ENCODE results near the gene C2orf92.
"Not testable (repeated sequence)": the region's sequence is repeated elsewhere in the genome, so short reads cannot be mapped to it uniquely, and the experiment has no call there.

Gene C2orf92

GRCh38 chr2:97660044-97660774 is 9.3 kb upstream of the C2orf92 start:
- no peak for DNase-seq (ENCODE audit: low spot score)

- DNase-seq (ENCODE audit: low spot score), result no peak
Observed at GRCh38 chr2:97660775-97661389, 8.6 kb upstream of the C2orf92 start.

- DNase-seq (ENCODE audit: low spot score), result no peak
Observed at GRCh38 chr2:97661927-97662326, 7.6 kb upstream of the C2orf92 start.

GRCh38 chr2:97662386-97662894 is 7.1 kb upstream of the C2orf92 start:
- no peak for DNase-seq (ENCODE audit: low spot score)

GRCh38 chr2:97662895-97663625 is 6.5 kb upstream of the C2orf92 start:
- peak; percentile 85 for DNase-seq (ENCODE audit: low spot score)

- DNase-seq (ENCODE audit: low spot score), result no peak
Observed at GRCh38 chr2:97663626-97663961, 5.9 kb upstream of the C2orf92 start.

GRCh38 chr2:97663962-97664635 is 5.4 kb upstream of the C2orf92 start, which contains the start of gene ACTR1B:
Gene ACTR1B, minus strand, starts transcription at chr2:97664044. Its CDS starts 154 bp downstream, at chr2:97663890.
- peak; percentile 98 for DNase-seq (ENCODE audit: low spot score)

GRCh38 chr2:97664636-97664970 is 4.9 kb upstream of the C2orf92 start:
- DNase-seq (ENCODE audit: low spot score), result no peak

- no peak for DNase-seq (ENCODE audit: low spot score)
Observed at GRCh38 chr2:97670471-97670870, 958 bp downstream of the C2orf92 start.

GRCh38 chr2:97671526-97671925 is 2.0 kb downstream of the C2orf92 start:
- DNase-seq (ENCODE audit: low spot score), result no peak

- not testable (repeated sequence) for DNase-seq (ENCODE audit: low spot score)
Observed at GRCh38 chr2:97672606-97673140, 3.2 kb downstream of the C2orf92 start.

GRCh38 chr2:97673182-97673914 is 3.8 kb downstream of the C2orf92 start:
- no peak for DNase-seq (ENCODE audit: low spot score)

GRCh38 chr2:97673915-97674283 is 4.4 kb downstream of the C2orf92 start:
- DNase-seq (ENCODE audit: low spot score), result no peak

- DNase-seq (ENCODE audit: low spot score), result no peak
Observed at GRCh38 chr2:97675430-97676113, 6.1 kb downstream of the C2orf92 start.

GRCh38 chr2:97676620-97677019 is 7.1 kb downstream of the C2orf92 start:
- no peak for DNase-seq (ENCODE audit: low spot score)

GRCh38 chr2:97677480-97677879 is 8.0 kb downstream of the C2orf92 start:
- DNase-seq (ENCODE audit: low spot score), result no peak

- no peak for DNase-seq (ENCODE audit: low spot score)
Observed at GRCh38 chr2:97678298-97678697, 8.8 kb downstream of the C2orf92 start.

- not testable (repeated sequence) for DNase-seq (ENCODE audit: low spot score)
Observed at GRCh38 chr2:97687235-97687634, 17.7 kb downstream of the C2orf92 start.

- no peak for DNase-seq (ENCODE audit: low spot score)
Observed at GRCh38 chr2:97688062-97688827, 18.7 kb downstream of the C2orf92 start.

- DNase-seq (ENCODE audit: low spot score), result no peak
Observed at GRCh38 chr2:97691166-97691565, 21.7 kb downstream of the C2orf92 start.

Data from GM03348 (cell line).